ENCODE measurements around the gene CLDN8.

The CLDN8 gene

GRCh38 chr21:30232011-30232410 lies 16.1 kb upstream of the CLDN8 start:
- DNase-seq (ENCODE audit: low read depth in 2 of 2) = peak in 1 of 2 donors; percentile 68
- TF ChIP-seq CTCF (IDR thresholded peaks at IDR 0.05; ENCODE audit: low read depth, low read length) = no peak
- H3K4me3 ChIP-seq (replicated peaks in 1 of 2; ENCODE audit: low read depth in 2 of 2, low read length in 2 of 2) = no peak overlapping the region

- DNase-seq (ENCODE audit: low read depth in 2 of 2) = peak; percentile 96 to 97
- H3K4me3 ChIP-seq (replicated peaks in 1 of 2; ENCODE audit: low read depth in 2 of 2, low read length in 2 of 2) = no peak overlapping the region
- TF ChIP-seq CTCF (IDR thresholded peaks at IDR 0.05; ENCODE audit: low read depth, low read length) = no peak
Observed at GRCh38 chr21:30227633-30228404, 11.9 kb upstream of the CLDN8 start.

DNA sequence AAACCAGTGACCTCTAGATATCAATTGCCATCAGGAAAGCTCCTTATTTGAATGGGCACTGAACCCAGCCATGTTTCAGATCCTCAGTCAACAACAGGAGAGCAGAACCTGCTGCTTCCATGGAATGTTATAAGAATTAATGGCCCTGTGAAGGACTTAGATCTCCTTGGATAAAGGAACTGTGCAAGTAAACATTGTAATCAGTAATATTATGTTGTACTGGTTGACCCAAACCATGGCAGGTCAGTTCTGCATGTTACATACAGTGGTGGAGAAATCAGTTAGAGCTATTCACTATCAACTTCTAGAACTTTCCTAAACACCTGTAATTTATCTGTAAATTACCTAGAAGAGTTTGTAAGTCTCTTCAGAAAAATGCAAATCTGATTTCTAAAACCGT lies 11.2 kb upstream of the CLDN8 start:
- H3K4me3 ChIP-seq (replicated peaks in 1 of 2; ENCODE audit: low read depth in 2 of 2, low read length in 2 of 2) = no peak overlapping the region
- no peak for TF ChIP-seq CTCF (IDR thresholded peaks at IDR 0.05; ENCODE audit: low read depth, low read length)
- DNase-seq (ENCODE audit: low read depth in 2 of 2) = no peak

- DNase-seq (ENCODE audit: low read depth in 2 of 2) = no peak
- no peak for TF ChIP-seq CTCF (IDR thresholded peaks at IDR 0.05; ENCODE audit: low read depth, low read length)
- H3K4me3 ChIP-seq (replicated peaks in 1 of 2; ENCODE audit: low read depth in 2 of 2, low read length in 2 of 2) = no peak overlapping the region
Observed at GRCh38 chr21:30223596-30223995, 7.7 kb upstream of the CLDN8 start.

DNA sequence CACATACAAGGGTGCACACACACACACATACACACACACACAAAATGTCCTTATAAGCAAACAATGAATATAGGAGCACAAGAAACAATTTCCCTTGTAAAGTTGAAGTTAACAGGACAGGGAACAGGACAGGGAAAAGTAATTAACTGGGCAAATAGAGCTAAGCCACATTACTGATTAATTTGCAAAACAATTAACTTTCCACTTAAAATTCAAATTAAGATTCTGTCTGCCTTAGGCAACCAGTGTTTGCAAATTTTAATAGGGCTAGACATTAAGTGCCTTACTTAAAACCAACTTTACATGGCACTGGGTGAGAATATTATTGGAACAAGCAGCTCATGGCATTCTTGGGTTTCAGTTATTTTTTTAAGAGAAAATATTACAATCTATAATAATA lies 6.8 kb upstream of the CLDN8 start:
- TF ChIP-seq CTCF (IDR thresholded peaks at IDR 0.05; ENCODE audit: low read depth, low read length) = no peak
- H3K4me3 ChIP-seq (replicated peaks in 1 of 2; ENCODE audit: low read depth in 2 of 2, low read length in 2 of 2) = no peak overlapping the region
- DNase-seq (ENCODE audit: low read depth in 2 of 2) = no peak

DNA sequence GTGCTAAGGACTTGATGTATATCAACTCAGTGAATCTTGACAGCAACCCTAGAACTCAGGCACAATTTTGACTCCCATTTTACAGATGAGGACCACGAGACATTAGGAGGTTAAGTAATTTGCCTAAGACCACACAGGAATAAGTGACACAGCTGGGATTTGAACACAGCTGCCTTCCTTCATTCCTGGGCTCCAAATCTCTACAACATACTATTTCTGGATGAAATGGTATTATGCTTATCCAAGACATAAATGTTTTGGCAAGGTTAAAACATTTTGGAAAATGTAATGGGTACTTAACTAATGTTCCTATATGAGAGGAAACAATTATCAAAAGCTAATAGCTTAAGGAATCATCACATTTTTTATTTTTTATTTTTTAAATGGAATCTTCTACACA lies 4.8 kb downstream of the CLDN8 start:
- H3K4me3 ChIP-seq (replicated peaks in 1 of 2; ENCODE audit: low read depth in 2 of 2, low read length in 2 of 2) = no peak overlapping the region
- DNase-seq (ENCODE audit: low read depth in 2 of 2) = no peak
- TF ChIP-seq CTCF (IDR thresholded peaks at IDR 0.05; ENCODE audit: low read depth, low read length) = no peak

DNA sequence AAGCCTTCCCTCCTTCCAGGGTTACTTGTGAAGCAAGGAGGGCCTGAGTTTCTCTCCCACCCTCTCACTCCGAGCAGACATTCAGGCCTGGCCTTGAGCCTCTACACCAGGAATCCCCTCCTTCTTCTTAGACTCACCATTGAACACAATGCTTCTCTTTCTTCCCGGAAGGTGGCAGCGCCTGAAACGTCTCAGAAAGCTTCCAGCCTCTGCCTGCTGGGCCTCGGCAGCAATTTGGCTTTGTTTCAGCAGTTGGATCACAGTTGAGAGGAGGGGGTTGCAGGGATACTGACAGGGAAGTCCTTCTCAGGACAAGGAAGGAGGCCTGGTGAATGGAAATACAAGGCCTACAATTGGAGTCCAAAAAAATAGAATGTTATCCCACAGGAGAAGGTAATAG lies 6.3 kb downstream of the CLDN8 start:
- no peak overlapping the region for H3K4me3 ChIP-seq (replicated peaks in 1 of 2; ENCODE audit: low read depth in 2 of 2, low read length in 2 of 2)
- TF ChIP-seq CTCF (IDR thresholded peaks at IDR 0.05; ENCODE audit: low read depth, low read length) = no peak
- peak in 1 of 2 donors; percentile 17 for DNase-seq (ENCODE audit: low read depth in 2 of 2)
